Measurements from ENCODE around the gene DYNC2H1. TPM values are rescaled to one million over a fixed set of nuclear protein-coding genes. Genes with fewer than 3 reads are reported as not detected.
"Not testable (repeated sequence)": the region's sequence is repeated elsewhere in the genome, so short reads cannot be mapped to it uniquely, and the experiment has no call there.

The DYNC2H1 gene
- total and polyA plus RNA-seq, 8 donors: 12.8 to 41.2 (median 31.1) TPM

- no peak for ATAC-seq
- TF ChIP-seq, protein P1, sequence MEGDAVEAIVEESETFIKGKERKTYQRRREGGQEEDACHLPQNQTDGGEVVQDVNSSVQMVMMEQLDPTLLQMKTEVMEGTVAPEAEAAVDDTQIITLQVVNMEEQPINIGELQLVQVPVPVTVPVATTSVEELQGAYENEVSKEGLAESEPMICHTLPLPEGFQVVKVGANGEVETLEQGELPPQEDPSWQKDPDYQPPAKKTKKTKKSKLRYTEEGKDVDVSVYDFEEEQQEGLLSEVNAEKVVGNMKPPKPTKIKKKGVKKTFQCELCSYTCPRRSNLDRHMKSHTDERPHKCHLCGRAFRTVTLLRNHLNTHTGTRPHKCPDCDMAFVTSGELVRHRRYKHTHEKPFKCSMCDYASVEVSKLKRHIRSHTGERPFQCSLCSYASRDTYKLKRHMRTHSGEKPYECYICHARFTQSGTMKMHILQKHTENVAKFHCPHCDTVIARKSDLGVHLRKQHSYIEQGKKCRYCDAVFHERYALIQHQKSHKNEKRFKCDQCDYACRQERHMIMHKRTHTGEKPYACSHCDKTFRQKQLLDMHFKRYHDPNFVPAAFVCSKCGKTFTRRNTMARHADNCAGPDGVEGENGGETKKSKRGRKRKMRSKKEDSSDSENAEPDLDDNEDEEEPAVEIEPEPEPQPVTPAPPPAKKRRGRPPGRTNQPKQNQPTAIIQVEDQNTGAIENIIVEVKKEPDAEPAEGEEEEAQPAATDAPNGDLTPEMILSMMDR (IDR thresholded peaks at IDR 0.05): no peak
- H3K4me1 ChIP-seq: no peaks in the 10 kb centered on the region
- intact Hi-C loops (cut with DNase I): no loop called here
- no peak overlapping the region for H3K4me3 ChIP-seq
- H3K27ac ChIP-seq: no peak overlapping the region
- H3K36me3 ChIP-seq: no peaks in the 10 kb centered on the region
- no peaks in the 10 kb centered on the region for H3K27me3 ChIP-seq
- DNase-seq: no peak
- no peaks in the 10 kb centered on the region for H3K9me3 ChIP-seq
These were observed 258.4 kb downstream of the DYNC2H1 start for GRCh38 chr11:103367650-103368049.

DNA sequence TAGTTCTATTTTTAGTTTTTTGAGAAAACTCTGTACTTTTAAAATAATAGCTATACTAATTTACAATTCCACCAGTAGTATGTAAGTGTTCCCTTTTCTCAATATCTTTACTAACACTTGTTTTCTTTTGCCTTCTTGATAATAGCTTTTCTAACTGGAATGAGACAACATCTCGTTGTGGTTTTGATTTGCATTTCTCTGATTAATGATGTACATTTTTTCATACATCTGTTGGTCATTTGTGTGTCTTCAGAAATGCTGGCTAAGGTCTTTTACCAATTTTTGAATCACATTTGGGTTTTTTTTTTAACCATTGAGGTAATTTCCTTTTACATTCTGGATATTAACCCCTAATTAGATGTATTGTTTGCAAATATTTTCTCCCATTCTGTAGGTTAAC, 258.9 kb downstream of the DYNC2H1 start:
- Histone ChIP-seq H3K4me3 (no peak overlapping the region), H3K27ac (no peak overlapping the region), H3K27me3 (no peaks in the 10 kb centered on the region), H3K9me3 (no peaks in the 10 kb centered on the region), H3K36me3 (no peaks in the 10 kb centered on the region), H3K4me1 (no peaks in the 10 kb centered on the region)
- no peak for DNase-seq
- no peak for ATAC-seq
- intact Hi-C loops (cut with DNase I): no loop called here
- TF ChIP-seq, protein P1 (IDR thresholded peaks at IDR 0.05): no peak

DNA sequence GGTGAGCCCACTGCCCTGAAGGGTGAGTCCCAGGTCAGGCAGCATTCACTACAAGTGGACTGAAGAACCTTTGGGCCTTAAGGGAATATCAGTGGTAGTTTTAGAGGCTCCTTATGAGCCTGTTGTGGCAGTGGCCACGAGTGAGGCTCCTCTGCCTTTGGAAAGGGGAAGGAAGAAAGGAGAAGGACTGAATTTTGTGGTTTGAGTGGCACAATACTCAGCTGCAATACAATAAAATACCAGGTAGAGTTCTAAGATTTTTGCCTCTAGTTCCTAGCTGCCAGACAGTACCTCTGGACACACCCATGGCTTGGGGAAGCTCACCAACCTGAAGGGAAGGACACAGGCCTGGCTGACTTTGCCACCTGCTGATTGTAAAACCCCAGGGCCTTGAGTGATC, 260.9 kb downstream of the DYNC2H1 start:
- no peak overlapping the region for H3K4me3 ChIP-seq
- intact Hi-C loops (cut with DNase I): no loop called here
- no peaks in the 10 kb centered on the region for H3K27me3 ChIP-seq
- TF ChIP-seq, protein P1 (IDR thresholded peaks at IDR 0.05): no peak
- no peak overlapping the region for H3K27ac ChIP-seq
- H3K4me1 ChIP-seq: no peaks in the 10 kb centered on the region
- no peaks in the 10 kb centered on the region for H3K36me3 ChIP-seq
- peaks cover 0 to 13% of the 10 kb centered on the region in 2 donors for H3K9me3 ChIP-seq
- DNase-seq (no peak), ATAC-seq (no peak)

DNA sequence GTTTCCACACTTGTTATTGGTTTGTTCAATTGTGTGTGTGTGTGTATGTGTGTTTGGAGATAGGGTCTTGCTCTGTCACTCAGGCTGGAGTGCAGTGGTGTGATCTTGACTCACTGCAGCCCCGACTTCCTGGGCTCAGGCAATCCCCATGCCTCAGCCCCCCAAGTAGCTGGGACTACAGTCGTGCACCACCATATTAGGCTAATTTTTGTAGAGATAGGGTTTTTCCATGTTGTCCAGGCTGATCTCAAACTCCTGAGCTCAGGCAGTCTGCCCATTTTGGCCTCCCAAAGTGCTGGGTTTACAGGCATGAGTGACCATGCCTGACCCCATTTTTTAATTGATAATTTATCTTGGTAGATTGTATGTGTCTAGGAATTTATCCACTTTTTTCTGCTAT, 263.7 kb downstream of the DYNC2H1 start:
- no peak for ATAC-seq
- no peaks in the 10 kb centered on the region for H3K36me3 ChIP-seq
- H3K27ac ChIP-seq: no peak overlapping the region
- no peaks in the 10 kb centered on the region for H3K4me1 ChIP-seq
- DNase-seq: no peak
- H3K4me3 ChIP-seq: no peak overlapping the region
- TF ChIP-seq, protein P1 (IDR thresholded peaks at IDR 0.05): no peak
- no peaks in the 10 kb centered on the region for H3K27me3 ChIP-seq
- peaks cover 0 to 19% of the 10 kb centered on the region in 2 donors for H3K9me3 ChIP-seq
- intact Hi-C loops (cut with DNase I): no loop called here

- H3K36me3 ChIP-seq; H3K27ac ChIP-seq; H3K4me1 ChIP-seq; ATAC-seq; DNase-seq; H3K4me3 ChIP-seq; intact Hi-C loops (cut with DNase I); H3K27me3 ChIP-seq: not testable (repeated sequence)
- peaks cover 0 to 19% of the 10 kb centered on the region in 2 donors for H3K9me3 ChIP-seq
These were observed 265.0 kb downstream of the DYNC2H1 start for GRCh38 chr11:103374227-103374626.

DNA sequence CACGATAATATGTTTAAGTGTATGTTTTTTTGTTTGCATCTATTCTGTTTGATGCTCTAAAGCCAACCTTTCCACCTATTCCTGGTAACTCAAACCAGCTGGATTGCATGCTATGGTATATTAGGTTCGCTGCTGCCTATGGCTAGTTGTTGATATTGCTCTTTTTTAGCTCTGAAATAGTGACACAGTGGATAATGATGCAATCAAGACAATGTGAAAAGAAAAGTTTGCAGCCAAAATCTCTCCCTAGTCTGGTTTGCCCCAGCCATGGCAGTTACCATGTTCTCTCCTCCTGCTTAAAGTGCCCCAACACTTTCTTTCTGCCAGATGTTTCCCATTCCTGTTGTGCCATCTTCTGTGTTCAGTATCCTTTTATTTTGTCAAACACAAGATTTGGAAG, 269.7 kb downstream of the DYNC2H1 start:
- H3K27me3 ChIP-seq: no peaks in the 10 kb centered on the region
- TF ChIP-seq, protein P1 (IDR thresholded peaks at IDR 0.05): no peak
- ATAC-seq (no peak), DNase-seq (no peak)
- peaks cover 0 to 17% of the 10 kb centered on the region in 2 donors for H3K9me3 ChIP-seq
- intact Hi-C loops (cut with DNase I): no loop called here
- no peaks in the 10 kb centered on the region for H3K36me3 ChIP-seq
- H3K27ac ChIP-seq: no peak overlapping the region
- no peaks in the 10 kb centered on the region for H3K4me1 ChIP-seq
- H3K4me3 ChIP-seq: no peak overlapping the region

All from left lung (tissue), 10 donors.